ENCODE results near the gene LRMDA. TPM values are rescaled to one million over a fixed set of nuclear protein-coding genes. Genes with fewer than 3 reads are reported as not detected.

The LRMDA gene
- total RNA-seq, 2 donors from 2014 or later, result 12.2 to 25.4 TPM

DNA sequence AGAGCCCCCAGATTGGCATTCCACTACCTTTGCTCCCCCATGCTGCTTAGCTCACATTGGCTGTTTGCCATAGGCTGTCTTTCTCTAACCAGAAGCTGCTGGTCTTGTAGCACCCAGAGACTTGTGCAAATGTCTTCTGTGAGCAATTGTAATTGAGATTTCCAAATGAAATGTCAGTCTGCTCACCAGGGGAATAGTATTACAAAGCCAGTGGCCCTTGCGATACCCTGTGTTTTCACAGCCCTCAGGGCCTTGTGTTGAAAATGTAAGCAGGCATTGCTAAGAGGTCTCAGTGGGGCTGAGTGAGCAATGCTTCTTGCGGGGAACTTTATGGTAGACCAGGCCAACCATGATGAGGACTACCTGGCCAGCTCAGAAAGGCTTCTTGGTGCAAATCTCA, 746.5 kb downstream of the LRMDA start:
- ATAC-seq (no peak), DNase-seq (no peak)
- Histone ChIP-seq H3K36me3 (replicated peaks in 1 of 2; ENCODE audit: insufficient read depth in 1 of 2, low read depth in 2 of 2) (no peaks in the 10 kb centered on the region), H3K9me3 (no peaks in the 10 kb centered on the region), H3K4me3 (no peak overlapping the region), H3K4me1 (no peaks in the 10 kb centered on the region), H3K27me3 (no peaks in the 10 kb centered on the region), H3K27ac (no peak overlapping the region)
- WGBS, 2 donors, result 92 to 100% methylated on average over 2 of the region's 2 CpGs
- intact Hi-C loops (cut with DNase I), result no loop called here
- no peak for TF ChIP-seq POLR2A (IDR thresholded peaks at IDR 0.05)
- TF ChIP-seq, protein P1, sequence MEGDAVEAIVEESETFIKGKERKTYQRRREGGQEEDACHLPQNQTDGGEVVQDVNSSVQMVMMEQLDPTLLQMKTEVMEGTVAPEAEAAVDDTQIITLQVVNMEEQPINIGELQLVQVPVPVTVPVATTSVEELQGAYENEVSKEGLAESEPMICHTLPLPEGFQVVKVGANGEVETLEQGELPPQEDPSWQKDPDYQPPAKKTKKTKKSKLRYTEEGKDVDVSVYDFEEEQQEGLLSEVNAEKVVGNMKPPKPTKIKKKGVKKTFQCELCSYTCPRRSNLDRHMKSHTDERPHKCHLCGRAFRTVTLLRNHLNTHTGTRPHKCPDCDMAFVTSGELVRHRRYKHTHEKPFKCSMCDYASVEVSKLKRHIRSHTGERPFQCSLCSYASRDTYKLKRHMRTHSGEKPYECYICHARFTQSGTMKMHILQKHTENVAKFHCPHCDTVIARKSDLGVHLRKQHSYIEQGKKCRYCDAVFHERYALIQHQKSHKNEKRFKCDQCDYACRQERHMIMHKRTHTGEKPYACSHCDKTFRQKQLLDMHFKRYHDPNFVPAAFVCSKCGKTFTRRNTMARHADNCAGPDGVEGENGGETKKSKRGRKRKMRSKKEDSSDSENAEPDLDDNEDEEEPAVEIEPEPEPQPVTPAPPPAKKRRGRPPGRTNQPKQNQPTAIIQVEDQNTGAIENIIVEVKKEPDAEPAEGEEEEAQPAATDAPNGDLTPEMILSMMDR (IDR thresholded peaks at IDR 0.05), result no peak

DNA sequence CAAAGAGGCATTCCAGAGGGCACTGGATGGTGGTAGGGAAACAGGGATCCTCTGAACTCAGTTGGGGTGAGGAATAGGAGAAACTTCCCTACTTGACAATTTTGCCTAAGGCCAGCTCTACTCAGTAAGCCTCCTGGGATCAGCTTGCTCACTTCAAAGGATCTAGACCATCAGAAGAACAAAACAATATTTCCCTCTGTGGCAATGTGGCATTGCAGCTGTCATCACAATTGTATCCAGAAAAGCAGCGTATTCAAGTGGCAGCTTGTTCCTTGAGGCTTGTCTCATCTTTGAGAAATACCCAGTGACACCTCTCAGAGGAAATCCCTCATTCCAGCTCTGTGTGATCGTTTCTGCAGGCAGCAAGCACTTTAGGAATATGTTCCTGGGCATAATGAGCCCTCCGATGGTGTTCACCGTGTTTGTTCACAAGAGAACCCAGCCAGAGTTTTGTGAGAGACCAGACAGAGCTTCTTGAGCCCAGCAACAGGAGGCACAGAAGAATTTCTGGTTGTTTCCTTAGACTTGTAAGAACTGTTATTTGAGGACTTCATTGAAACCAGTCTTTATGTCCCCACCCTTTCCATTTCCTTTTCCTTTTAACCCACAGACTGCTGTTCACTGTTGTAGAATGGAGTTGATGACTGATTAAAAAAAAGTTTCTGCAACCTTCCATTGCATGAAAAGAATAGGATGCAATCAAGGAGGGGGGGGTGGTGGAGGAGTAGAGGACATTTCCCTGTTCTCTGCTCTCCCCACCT, 747.3 kb downstream of the LRMDA start:
- no peaks in the 10 kb centered on the region for H3K9me3 ChIP-seq
- no peaks in the 10 kb centered on the region for H3K27me3 ChIP-seq
- WGBS, 2 donors, result 87 to 100% methylated on average over 4 of the region's 4 CpGs
- H3K27ac ChIP-seq, result no peak overlapping the region
- TF ChIP-seq, protein P1 (IDR thresholded peaks at IDR 0.05), result no peak
- no peak for TF ChIP-seq POLR2A (IDR thresholded peaks at IDR 0.05)
- DNase-seq, result no peak
- intact Hi-C loops (cut with DNase I), result no loop called here
- no peak overlapping the region for H3K4me3 ChIP-seq
- no peaks in the 10 kb centered on the region for H3K4me1 ChIP-seq
- H3K36me3 ChIP-seq (replicated peaks in 1 of 2; ENCODE audit: insufficient read depth in 1 of 2, low read depth in 2 of 2), result no peaks in the 10 kb centered on the region
- ATAC-seq, result no peak

DNA sequence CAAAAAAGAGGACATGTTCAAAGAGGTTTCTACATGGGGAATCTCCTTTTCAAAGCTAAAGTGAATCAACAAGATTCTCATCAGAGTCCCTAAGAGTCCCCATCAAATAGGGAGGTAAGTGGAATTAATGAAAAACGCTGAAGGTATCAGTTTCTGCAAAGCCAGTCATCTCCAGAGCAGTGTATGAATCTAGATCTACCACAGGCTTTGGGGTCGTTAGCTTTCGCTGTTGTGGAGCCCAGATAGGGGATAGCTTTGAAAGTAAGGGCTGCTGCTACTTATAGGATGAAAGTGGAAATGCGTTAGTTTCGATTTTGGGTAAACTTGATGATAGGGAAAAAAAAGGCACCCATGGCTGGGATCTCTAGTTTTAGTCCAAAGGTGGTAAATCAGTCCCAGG, 748.4 kb downstream of the LRMDA start:
- DNase-seq, result no peak
- no peak for TF ChIP-seq POLR2A (IDR thresholded peaks at IDR 0.05)
- TF ChIP-seq, protein P1 (IDR thresholded peaks at IDR 0.05), result no peak
- ATAC-seq, result no peak

DNA sequence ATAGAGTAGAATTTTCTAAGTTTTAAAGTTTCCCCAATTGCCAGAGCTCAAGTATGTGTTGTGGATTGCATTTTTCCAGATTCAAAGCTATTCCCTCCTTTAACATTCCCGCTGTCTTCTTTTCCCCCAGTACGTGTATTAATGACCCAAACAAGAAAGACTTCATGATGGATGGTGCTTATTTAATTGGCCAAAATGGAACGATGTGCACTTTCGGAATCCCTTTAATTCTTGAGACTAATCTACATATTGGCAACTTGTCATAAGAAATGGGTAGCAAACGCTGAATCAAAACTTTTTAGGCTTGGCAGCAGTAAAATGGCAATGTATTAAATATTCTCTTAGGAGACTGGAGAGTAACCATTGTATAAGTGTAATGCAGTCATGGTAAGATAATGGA, 753.2 kb downstream of the LRMDA start:
- DNase-seq (no peak), ATAC-seq (no peak)
- Histone ChIP-seq H3K27me3 (no peaks in the 10 kb centered on the region), H3K4me3 (no peak overlapping the region), H3K36me3 (replicated peaks in 1 of 2; ENCODE audit: insufficient read depth in 1 of 2, low read depth in 2 of 2) (no peaks in the 10 kb centered on the region), H3K4me1 (peaks cover 8% of the 10 kb centered on the region), H3K27ac (peak overlapping the region in 2 of 4 donors; percentile 41 to 62), H3K9me3 (no peaks in the 10 kb centered on the region)
- intact Hi-C loops (cut with DNase I), result no loop called here
- no peak for TF ChIP-seq POLR2A (IDR thresholded peaks at IDR 0.05)
- TF ChIP-seq, protein P1 (IDR thresholded peaks at IDR 0.05), result no peak
- 92 to 95% methylated on average over 5 of the region's 5 CpGs for WGBS, 2 donors

More for the DNA sequence above, 748.4 kb downstream of the LRMDA start:
- H3K36me3 ChIP-seq (replicated peaks in 1 of 2; ENCODE audit: insufficient read depth in 1 of 2, low read depth in 2 of 2), result no peaks in the 10 kb centered on the region
- H3K27ac ChIP-seq, result no peak overlapping the region
- no peaks in the 10 kb centered on the region for H3K9me3 ChIP-seq
- WGBS, 2 donors, result 96% methylated on average over 5 of the region's 5 CpGs
- H3K27me3 ChIP-seq, result no peaks in the 10 kb centered on the region
- intact Hi-C loops (cut with DNase I), result no loop called here
- peaks cover under 1% of the 10 kb centered on the region for H3K4me1 ChIP-seq
- H3K4me3 ChIP-seq, result no peak overlapping the region

Measured in body of pancreas (tissue), 4 donors.